HG02885 (cell line): Measurements from ENCODE around the gene TMEM185B.
A peak's percentile ranks its signal among the peaks of the same experiment; 100 is the strongest.

Experiments
- ATAC-seq: cut with Tn5 transposase; IDR thresholded peaks from one replicate; pipeline ENCODE4 v1.9.1; 2021; ENCODE audit warnings: mild to moderate bottlenecking; ENCODE audit not compliant: unreplicated experiment, poor library complexity

Gene TMEM185B

DNA sequence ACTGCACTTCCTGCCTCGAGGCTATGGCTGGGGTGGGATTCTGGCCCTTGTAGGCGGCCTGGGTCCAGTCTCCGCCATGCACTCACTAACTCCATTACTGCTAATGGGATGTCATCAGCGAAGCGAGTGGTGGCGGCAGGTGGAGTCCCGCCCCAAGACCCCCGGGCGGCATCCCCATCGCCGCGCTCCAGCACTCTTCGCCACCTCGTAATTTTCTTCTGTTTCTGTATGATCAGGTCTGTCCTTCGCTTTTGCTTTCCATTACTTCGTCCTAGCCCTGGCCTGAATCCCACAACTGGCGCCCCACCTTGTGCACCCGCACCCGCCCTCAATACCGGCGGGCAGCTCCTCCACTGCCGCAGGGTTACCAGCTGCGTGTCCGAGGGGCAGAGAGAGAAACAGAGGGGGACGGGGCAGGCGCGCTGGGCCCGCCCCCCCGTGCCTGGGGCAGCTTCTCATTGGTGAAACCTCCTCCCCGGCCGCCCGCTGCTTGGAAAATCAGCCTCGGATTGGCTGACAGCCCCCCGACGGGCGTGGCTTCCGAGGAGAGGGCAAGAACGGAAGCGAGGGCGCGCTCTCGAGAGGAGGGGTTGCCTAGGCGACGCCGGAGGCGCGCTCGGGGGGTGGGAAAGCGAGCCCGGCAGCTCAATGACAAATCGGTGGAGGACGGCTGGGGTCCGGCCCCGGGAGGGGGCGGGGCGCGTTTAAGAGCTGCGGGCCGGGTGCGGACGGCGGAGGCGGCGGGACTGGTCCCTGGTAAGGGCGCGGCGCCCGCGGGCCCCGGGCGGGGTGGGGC, 29.2 kb upstream of the TMEM185B start, which contains the start of gene RALB:
RALB (plus strand) TSS at position 628 of the 796 bp plus-strand sequence. CDS start 25,813 bp downstream, outside the sequence.
- peak; percentile 95 for ATAC-seq

DNA sequence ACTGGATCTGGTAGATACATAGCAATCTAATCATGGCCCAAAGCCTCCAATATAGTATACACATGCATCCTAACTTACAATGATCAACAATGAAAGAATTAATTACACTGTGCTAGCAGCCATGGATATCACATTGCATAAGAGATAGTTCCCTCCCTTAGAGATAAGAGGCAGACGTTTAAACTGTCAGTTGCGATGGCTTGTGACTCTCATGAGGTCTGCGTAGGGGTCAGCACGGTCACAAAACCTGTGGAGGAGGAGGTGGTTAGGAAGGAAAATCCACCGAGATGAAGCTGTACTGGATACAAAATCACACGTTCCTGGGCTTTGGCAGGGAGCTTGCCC, 28.7 kb upstream of the TMEM185B start:
- no peak for ATAC-seq

DNA sequence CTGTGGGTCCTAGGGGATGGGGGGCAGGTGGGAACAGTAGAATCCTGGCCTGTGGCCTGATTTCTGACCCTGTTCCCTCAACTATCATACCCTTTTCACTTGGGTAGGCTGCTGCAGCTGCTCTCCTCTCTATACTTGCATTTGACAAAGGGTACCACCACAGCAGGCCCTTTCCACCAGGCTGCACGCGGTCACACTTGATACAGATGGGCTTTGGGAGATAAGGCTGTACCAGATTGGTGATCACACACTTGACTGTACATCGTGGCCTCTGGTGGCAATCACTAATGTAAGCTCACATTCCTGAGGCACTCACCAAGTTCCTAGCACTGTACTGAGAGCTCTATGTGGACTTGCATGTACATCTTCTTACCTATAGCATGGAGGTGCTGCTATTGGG, 27.9 kb upstream of the TMEM185B start:
- ATAC-seq = no peak

DNA sequence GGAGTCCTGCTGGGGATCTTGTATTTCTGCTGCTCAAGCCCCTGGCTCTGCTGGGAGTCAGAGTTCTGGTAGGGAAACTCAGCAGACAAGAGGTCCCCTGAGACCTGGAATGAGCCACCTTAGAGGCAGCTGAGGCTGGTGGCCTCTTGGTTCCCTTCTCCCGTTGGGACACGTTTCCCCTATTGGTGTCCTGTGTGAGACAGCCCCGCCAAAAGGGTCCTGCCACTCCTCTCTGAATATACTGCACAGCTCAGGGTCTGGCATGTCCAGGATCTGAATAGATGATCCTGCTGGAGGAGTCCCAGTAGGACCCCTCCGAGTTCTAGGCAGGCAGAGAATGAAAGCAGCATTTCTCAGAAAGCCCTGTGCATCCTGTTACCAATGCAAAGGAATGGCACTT, 27.4 kb upstream of the TMEM185B start:
- no peak for ATAC-seq

DNA sequence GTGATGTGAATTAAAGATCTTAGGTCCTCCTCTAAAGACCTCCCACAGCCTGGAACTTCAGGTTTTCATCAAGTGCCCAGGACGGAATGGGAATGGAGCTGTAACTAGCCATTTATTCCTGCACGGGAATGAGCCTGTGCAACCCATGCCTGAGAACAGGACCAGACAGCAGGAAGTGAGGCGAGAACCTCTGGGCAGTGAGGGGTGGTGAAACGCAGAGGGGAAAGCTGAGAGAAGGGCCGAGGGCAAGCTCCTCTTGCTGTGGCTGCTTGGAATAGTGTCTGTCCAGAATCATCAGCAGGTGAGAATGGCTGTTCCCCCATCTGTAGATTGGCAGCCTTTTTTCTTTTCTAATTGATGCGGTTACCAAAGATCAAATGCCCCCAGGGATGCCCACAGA, 24.7 kb upstream of the TMEM185B start:
- ATAC-seq = no peak

DNA sequence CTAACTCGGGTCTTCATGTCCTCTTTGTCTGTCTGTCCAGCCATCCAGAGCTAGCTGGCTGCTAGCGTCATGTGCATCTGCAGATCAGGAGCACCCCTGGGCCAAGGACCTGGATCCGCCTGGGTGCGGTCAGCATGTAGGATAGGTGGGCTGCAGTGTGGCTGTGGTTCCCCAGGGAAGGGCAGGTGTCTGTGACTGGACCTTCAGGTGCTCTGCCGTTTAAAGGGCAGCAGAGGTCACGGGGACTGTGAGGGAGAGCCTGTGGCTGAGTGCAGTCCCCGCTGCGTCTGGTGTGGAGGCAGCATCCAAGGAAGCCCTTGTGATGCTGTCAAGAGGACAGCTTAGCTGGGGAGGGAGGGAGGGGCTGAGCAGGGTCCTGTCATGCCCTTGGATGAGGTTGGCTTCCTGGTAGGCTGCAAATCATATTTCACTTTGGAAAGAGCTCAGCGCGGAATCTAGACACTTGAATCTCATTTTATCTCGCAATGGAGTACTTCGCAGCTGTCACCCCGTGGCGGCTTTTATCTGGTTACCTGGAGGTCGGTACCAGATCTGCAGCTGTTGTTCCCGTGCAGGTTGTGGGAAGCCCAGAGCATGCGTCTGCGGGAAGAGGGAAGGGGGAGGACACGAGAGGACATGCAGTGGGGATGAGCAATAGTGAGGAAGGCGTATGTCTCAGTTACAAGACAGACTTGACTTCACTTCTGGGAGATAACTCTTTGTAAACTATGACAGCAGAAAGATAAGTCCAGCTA, 23.5 kb upstream of the TMEM185B start:
- no peak for ATAC-seq

- no peak for ATAC-seq
Observed at GRCh38 chr2:120245520-120246332, 22.5 kb upstream of the TMEM185B start.

- ATAC-seq = no peak
Observed at GRCh38 chr2:120244656-120245519, 21.7 kb upstream of the TMEM185B start.

DNA sequence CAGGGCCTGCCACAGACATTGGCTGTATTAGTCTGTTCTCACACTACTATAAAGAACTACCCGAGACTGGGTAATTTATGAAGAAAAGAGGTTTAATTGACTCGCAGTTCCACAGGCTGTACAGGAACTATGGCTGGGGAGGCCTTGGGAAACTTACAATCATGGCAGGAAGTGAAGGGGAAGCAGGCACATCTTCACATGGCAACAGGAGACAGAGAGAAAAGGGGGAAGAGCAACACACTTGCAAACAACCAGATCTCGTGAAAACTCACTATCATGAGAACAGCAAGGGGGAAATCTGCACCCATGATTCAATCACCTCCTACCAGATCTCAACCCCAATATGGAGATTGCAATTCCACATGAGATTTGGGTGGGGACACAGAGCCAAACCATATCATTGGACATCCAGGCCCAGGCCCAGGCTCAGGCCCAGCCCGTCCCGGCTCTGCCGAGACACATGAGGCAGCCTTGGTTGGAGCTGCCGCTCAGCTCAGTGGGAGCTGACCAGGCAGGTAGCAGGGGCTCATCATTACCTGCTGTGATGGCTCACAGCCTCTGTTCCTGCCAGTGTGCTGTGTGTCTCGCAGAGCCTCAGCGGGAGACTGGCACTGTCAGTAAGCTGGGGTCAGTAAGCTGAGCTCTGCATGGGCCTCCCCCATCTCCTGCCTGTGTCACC, 20.8 kb upstream of the TMEM185B start:
- ATAC-seq = no peak

DNA sequence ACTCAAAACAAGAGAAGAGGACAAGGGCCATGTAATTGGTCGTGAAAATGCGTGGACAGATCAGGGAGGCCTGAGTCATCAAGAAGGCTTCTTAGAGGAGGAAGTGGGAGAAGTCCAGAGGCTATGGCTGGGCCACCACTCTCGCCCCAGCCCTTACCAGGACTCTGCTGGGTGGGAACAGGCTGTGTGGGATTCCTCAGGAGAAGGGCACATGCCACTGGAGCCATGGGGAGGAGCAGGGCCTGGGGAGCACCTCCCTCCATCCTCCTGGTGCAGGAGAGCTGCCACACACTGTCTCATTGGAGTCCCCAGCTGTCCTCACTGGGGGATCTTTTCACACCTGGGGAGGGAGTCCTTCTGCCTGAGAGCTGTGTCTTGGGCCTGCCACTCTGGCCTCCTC, 20.0 kb upstream of the TMEM185B start:
- ATAC-seq = no peak

DNA sequence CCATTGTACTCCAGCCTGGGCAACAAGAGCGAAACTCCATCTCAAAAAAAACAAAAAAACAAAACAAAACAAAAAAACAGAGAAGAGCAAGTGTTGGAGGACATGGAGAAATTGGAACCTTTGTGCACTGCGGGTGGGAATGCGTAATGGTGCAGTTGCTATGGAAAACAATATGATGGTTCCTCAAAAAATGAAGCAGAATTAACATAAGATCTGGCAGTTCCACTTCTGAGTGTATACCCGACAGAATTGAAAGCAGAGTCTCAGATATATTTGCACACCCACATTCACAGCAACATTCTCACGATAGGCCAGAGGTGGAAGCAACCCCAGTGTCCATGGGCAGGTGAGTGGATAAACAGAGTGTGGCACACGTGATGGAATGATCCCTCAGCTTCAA, 18.5 kb upstream of the TMEM185B start:
- ATAC-seq = no peak

DNA sequence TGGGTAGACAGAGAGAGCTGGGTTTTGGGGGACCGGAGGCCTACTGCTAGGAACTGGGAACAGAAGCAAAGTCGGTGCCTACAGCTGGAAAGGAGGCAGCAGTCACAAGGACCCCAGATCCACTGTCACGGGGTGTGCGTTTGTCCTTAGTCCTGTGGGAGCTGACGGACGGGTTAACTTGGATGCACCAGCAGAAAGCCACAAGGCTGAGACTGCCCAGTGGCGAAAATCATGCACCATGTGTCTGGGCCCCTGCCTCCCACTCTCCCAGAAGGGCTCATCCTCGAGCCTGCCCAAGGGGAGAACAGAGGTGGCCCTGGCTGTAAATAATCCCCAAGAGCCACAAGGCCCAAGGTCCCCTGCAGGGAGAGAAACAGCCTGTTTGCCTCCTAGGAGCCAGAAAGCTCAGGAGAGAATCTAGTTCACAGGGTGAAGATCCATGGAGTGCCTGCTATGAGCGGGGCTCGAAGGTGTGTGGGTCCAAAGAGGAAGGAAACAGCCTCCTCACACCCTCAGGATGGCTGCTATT, 17.8 kb upstream of the TMEM185B start:
- ATAC-seq = no peak

GRCh38 chr2:120239488-120240287, 16.5 kb upstream of the TMEM185B start:
- ATAC-seq = no peak

DNA sequence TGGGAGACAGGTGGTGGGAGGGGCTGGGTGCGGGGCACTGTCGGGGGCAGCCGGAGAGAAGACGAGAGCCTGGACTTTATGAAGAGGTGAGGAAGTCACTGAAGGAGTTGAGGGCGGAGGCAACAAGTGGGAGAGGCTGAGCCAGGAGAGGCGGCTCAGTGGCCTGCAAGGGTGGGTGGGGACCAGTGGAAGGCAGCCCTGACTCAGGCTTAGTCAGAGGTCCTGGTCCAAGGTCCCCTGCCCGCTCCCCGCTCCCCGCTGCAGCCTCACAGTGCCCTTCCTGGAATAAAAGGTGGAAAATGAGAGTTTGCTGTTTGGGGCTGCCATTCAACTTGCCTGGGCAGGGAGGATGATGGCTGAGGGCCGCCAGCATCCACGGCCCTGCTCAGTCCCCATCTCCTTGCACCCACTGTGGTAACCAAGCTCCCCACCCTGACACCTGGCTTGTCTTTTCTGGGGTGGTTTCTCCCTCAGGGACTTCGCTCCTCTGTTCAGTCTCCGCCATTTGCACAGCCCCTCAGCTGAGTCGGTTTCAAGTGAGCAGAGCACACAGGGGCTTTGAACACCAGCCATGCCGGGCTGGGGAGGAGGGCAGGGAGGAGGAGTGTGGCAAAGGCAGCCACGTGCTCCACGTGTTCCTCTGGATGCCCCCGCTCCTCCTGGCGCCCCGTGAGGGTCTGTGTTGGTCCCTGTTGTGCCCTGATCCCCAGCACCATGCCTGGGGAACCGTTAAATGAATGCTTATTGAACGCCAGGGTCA, 15.7 kb upstream of the TMEM185B start:
- no peak for ATAC-seq

DNA sequence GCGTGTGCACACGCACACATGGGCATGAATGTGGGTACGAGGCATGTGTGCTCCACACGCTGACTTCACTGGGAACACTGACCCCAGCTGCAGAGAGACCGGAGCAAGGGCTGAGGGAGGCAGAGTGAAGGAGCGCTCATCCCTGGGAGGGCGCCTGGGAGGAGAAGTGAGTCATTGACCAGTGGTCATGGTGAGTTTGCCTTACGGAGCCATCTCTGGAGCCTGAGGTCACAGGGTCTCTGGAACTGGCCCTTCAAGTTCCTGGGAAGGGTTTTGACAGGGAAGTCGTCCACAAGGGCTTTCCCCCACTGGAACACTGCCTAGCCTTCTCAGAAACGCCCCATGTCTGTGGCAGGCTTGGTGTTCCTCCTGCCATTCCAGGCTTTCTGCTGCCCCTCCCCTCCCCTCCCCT, 14.3 kb upstream of the TMEM185B start:
- ATAC-seq = no peak

DNA sequence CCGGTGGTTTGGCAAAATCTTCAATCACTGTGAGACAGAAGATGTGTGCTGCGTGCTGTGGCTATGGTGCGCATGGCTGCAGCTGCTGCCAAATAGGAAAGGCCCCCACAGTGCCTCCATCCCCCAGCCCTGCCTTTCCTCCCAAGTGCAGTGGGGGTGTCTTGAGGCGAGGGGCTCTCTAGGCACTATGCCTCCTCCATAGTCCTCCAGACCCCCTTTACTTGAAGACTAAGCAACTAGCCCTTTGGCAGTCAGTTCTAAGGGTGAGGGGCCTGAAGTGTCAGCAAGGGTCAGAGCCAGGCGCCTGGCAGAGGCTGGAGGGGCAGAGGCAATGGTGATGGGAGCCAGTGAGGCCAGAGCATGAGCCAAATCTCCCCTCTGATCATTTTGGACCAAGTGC, 13.6 kb upstream of the TMEM185B start:
- ATAC-seq = no peak

DNA sequence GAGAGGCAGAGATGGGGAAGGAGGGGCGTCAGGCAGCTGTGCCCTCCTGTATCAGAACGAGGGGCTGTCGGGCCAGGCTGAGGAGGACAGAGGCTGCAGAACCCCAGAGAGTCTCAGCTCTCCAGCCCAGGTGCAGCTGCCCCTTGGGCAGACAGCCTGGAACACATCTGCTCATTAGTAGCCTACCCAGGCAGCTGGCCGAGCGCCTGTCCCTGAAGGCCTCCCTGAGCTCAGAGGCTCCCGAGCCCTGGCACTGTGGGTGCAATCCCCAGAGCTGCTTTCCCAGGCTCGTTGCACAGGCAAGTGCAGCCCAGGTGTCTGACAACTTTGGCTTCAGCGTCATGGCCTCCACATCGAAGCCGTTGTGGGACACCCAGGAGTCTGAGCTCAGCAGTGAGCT, 13.1 kb upstream of the TMEM185B start:
- ATAC-seq = no peak

GRCh38 chr2:120235681-120236080, 12.5 kb upstream of the TMEM185B start:
- no peak for ATAC-seq
